Cardiac muscle cell (in vitro differentiated cells and primary cell): ENCODE measurements around the gene CCSER1. TPM values are rescaled to one million over a fixed set of nuclear protein-coding genes. Genes with fewer than 3 reads are reported as not detected.

ENCODE experiments used
- DNase-seq, 2 donors: peaks; one replicate each; pipeline versions ENCODE4 v3.0.0 to v3.0.0-alpha.2; 2010 to 2017; ENCODE audit warnings: low read depth in 1 of 2, low spot score in 1 of 2
- H3K27ac ChIP-seq: fragments of 200-600 bp; sonication (generic); 2 replicates; pipeline ENCODE4 v1.5.1; 2016
- H3K27me3 ChIP-seq: fragments of 200-600 bp; sonication (generic); 2 replicates; pipeline ENCODE4 v1.6.0; 2016; ENCODE audit warnings: control low read depth
- H3K36me3 ChIP-seq: fragments of 200-600 bp; sonication (generic); 2 replicates; pipeline ENCODE4 v1.5.1; 2016; ENCODE audit warnings: control low read depth
- H3K4me1 ChIP-seq: fragments of 200-600 bp; sonication (generic); 2 replicates; pipeline ENCODE4 v1.8.1; 2017; ENCODE audit warnings: low read depth, mild to moderate bottlenecking, mixed run types
- H3K4me3 ChIP-seq: fragments of 200-600 bp; sonication (generic); 2 replicates; pipeline ENCODE4 v1.5.1; 2016; ENCODE audit warnings: mild to moderate bottlenecking
- H3K9me3 ChIP-seq: fragments of 200-600 bp; sonication (generic); 2 replicates; pipeline ENCODE4 v1.5.1; 2017; ENCODE audit warnings: low read depth, mild to moderate bottlenecking, control low read depth
- polyA plus RNA-seq: library from polyadenylated mRNA; unstranded; fragments of >200 nt; fragmentation: Nextera tagmentation; extraction: Ambion mirVana; gene quantifications from 2 replicates; pipeline ENCODE4 v1.2.1, GENCODE V29; 2016
- total RNA-seq: library from RNA; depleted of rRNA; stranded (reverse); fragments of >200 nt; gene quantifications from 2 replicates; pipeline ENCODE4 v1.2.3, GENCODE V29; 2016
- TF ChIP-seq, protein P1 (sequence below): IDR thresholded peaks from 2 replicates; pipeline ENCODE4 v1.5.1; 2012; ENCODE audit warnings: low read depth, mild to moderate bottlenecking, low read length

CCSER1 gene
- total and polyA plus RNA-seq, 2 experiments from 2014 or later = 0.77 to 3.6 TPM

GRCh38 chr4:91028228-91028627 is 901.0 kb downstream of the CCSER1 start:
- no peak overlapping the region for H3K4me3 ChIP-seq
- TF ChIP-seq, protein P1, sequence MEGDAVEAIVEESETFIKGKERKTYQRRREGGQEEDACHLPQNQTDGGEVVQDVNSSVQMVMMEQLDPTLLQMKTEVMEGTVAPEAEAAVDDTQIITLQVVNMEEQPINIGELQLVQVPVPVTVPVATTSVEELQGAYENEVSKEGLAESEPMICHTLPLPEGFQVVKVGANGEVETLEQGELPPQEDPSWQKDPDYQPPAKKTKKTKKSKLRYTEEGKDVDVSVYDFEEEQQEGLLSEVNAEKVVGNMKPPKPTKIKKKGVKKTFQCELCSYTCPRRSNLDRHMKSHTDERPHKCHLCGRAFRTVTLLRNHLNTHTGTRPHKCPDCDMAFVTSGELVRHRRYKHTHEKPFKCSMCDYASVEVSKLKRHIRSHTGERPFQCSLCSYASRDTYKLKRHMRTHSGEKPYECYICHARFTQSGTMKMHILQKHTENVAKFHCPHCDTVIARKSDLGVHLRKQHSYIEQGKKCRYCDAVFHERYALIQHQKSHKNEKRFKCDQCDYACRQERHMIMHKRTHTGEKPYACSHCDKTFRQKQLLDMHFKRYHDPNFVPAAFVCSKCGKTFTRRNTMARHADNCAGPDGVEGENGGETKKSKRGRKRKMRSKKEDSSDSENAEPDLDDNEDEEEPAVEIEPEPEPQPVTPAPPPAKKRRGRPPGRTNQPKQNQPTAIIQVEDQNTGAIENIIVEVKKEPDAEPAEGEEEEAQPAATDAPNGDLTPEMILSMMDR = no peak
- no peaks in the 10 kb centered on the region for H3K9me3 ChIP-seq
- no peak for DNase-seq
- no peaks in the 10 kb centered on the region for H3K27me3 ChIP-seq
- H3K4me1 ChIP-seq = peaks cover 6% of the 10 kb centered on the region
- H3K27ac ChIP-seq = no peak overlapping the region
- H3K36me3 ChIP-seq = no peaks in the 10 kb centered on the region

DNA sequence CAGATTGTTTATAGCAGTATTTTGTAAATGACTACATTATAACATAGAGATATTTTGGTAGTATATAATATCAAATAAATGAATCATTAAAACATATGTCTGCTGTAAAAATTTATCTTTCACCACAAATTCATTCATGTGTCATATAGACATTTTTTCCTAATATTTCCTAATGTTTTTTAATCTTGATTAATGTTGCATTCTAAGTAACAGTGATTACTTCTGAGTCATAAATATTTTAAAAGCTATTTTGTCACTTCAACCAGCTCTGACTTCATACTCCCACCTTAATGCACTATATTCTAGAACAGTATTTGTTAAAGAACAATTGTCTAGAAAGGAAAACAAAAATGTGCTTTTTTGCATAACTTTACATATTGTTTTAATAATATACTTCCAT is 904.6 kb downstream of the CCSER1 start:
- TF ChIP-seq, protein P1 = no peak
- DNase-seq = no peak
- Histone ChIP-seq H3K27ac (no peak overlapping the region), H3K36me3 (no peaks in the 10 kb centered on the region), H3K4me3 (no peak overlapping the region), H3K27me3 (no peaks in the 10 kb centered on the region), H3K9me3 (no peaks in the 10 kb centered on the region), H3K4me1 (peaks cover 6% of the 10 kb centered on the region)

GRCh38 chr4:91032725-91033445 is 905.7 kb downstream of the CCSER1 start:
- H3K27ac ChIP-seq = no peak overlapping the region
- TF ChIP-seq, protein P1 = no peak
- no peaks in the 10 kb centered on the region for H3K9me3 ChIP-seq
- H3K4me3 ChIP-seq = no peak overlapping the region
- no peaks in the 10 kb centered on the region for H3K27me3 ChIP-seq
- H3K4me1 ChIP-seq = no peaks in the 10 kb centered on the region
- no peak for DNase-seq
- no peaks in the 10 kb centered on the region for H3K36me3 ChIP-seq

DNA sequence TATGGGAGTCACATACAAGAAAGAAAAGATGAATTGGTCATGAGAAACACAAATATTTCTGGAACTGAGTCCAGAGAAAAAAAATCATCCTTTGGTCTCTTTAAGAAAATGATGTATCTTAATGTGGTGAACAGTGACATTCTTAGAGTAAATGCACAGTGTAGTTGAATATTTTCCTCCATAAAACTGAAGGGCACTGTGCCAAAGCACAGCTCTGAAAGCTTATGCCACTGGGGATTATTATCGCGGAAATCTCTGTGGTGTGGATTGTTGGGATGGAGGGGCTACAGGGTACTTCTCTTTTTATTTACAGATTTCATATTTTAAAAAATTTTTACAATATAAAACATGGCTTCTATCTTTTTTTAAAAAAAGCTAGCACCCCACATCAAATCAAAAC is 908.1 kb downstream of the CCSER1 start:
- TF ChIP-seq, protein P1 = no peak
- no peaks in the 10 kb centered on the region for H3K4me1 ChIP-seq
- H3K9me3 ChIP-seq = no peaks in the 10 kb centered on the region
- H3K4me3 ChIP-seq = no peak overlapping the region
- no peaks in the 10 kb centered on the region for H3K27me3 ChIP-seq
- H3K36me3 ChIP-seq = no peaks in the 10 kb centered on the region
- DNase-seq = no peak
- no peak overlapping the region for H3K27ac ChIP-seq

- no peaks in the 10 kb centered on the region for H3K27me3 ChIP-seq
Observed at GRCh38 chr4:91037951-91038350, 910.8 kb downstream of the CCSER1 start.

More at GRCh38 chr4:91037951-91038350, 910.8 kb downstream of the CCSER1 start:
- no peak overlapping the region for H3K4me3 ChIP-seq
- no peaks in the 10 kb centered on the region for H3K36me3 ChIP-seq
- H3K4me1 ChIP-seq = no peaks in the 10 kb centered on the region
- DNase-seq = no peak
- no peak overlapping the region for H3K27ac ChIP-seq
- H3K9me3 ChIP-seq = no peaks in the 10 kb centered on the region
- TF ChIP-seq, protein P1 = no peak
